Uterus (tissue), 4 donors: ENCODE results near the gene CDH12. TPM values are rescaled to one million over a fixed set of nuclear protein-coding genes. Genes with fewer than 3 reads are reported as not detected.

Source experiments
- DNase-seq, 2 donors: peaks; one replicate each; pipeline ENCODE4 v3.0.0-alpha.2; 2019 to 2020
- H3K27ac ChIP-seq, 2 donors: fragments of 200-600 bp; sonication (generic); 1 replicate in 1 of 2; 2 replicates in 1 of 2; pipeline ENCODE4 v1.5.1; 2016 to 2018
- H3K27me3 ChIP-seq, 2 donors: fragments of 200-600 bp; sonication (generic); one replicate each; pipeline ENCODE4 v1.5.1; 2018 to 2019; ENCODE audit warnings: control low read depth in 1 of 2
- H3K36me3 ChIP-seq, 2 donors: fragments of 200-600 bp; sonication (generic); one replicate each; pipeline ENCODE4 v1.5.1; 2019; ENCODE audit warnings: control low read depth in 1 of 2
- H3K4me1 ChIP-seq, 2 donors: fragments of 200-600 bp; sonication (generic); one replicate each; pipeline ENCODE4 v1.5.1; 2018 to 2019; ENCODE audit warnings: control low read depth in 1 of 2
- H3K4me3 ChIP-seq, 2 donors: fragments of 200-600 bp; sonication (generic); 1 replicate in 1 of 2; 2 replicates in 1 of 2; pipeline ENCODE4 v1.5.1; 2018 to 2019; ENCODE audit warnings: mild to moderate bottlenecking in 1 of 2
- H3K9me3 ChIP-seq, 2 donors: fragments of 200-600 bp; sonication (generic); one replicate each; pipeline ENCODE4 v1.5.1; 2019; ENCODE audit warnings: control low read depth in 1 of 2
- CTCF ChIP-seq, 4 experiments: fragments of 200-600 bp in 2 of 4; fragments of 450-650 bp in 2 of 4; sonication (generic) in 2 of 4; IDR thresholded peaks; one replicate each; pipeline ENCODE4 v1.5.1; 2016 to 2019; ENCODE audit warnings: antibody characterized with exemption in 4 of 4, mild to moderate bottlenecking in 2 of 4, moderate library complexity in 1 of 4
- POLR2A ChIP-seq, 2 donors: fragments of 450-650 bp; IDR thresholded peaks; one replicate each; pipeline ENCODE4 v1.6.1; 2016; ENCODE audit warnings: antibody characterized with exemption in 2 of 2, mild to moderate bottlenecking in 1 of 2, moderate library complexity in 1 of 2
- intact Hi-C: fragments of 100-400 bp; cut with DNase I; formaldehyde crosslinking; loops from one replicate; pipeline ENCODE4 v1.15.1; 2023; ENCODE audit warnings: low total_unique reads
- total RNA-seq, 4 donors: library from RNA; depleted of rRNA in 3 of 4; stranded (reverse); fragments of >200 nt in 3 of 4; gene quantifications; one replicate each; pipeline versions ENCODE4 v1.1.0 to v1.2.4, GENCODE V29; 2014 to 2023
- donor health status: DM: yes; HTN: yes; CAD: no.

CDH12 gene
- total RNA-seq, 4 donors from 2014 or later, result 0.37 to 2.0 TPM; not detected in 2

GRCh38 chr5:22590677-22591268 is 262.4 kb downstream of the CDH12 start:
- no peak for TF ChIP-seq POLR2A (IDR thresholded peaks at IDR 0.05)
- TF ChIP-seq CTCF (IDR thresholded peaks at IDR 0.05), result no peak
- Histone ChIP-seq H3K4me3 (no peak overlapping the region), H3K27me3 (no peaks in the 10 kb centered on the region), H3K36me3 (no peaks in the 10 kb centered on the region), H3K9me3 (no peaks in the 10 kb centered on the region), H3K27ac (no peak overlapping the region), H3K4me1 (no peaks in the 10 kb centered on the region)
- DNase-seq, result no peak
- intact Hi-C loops, result no loop called here

- no peak for DNase-seq
- no peaks in the 10 kb centered on the region for H3K9me3 ChIP-seq
- intact Hi-C loops, result no loop called here
- H3K27me3 ChIP-seq, result no peaks in the 10 kb centered on the region
- H3K27ac ChIP-seq, result no peak overlapping the region
- no peak for TF ChIP-seq CTCF (IDR thresholded peaks at IDR 0.05)
- TF ChIP-seq POLR2A (IDR thresholded peaks at IDR 0.05), result no peak
- no peaks in the 10 kb centered on the region for H3K4me1 ChIP-seq
- no peak overlapping the region for H3K4me3 ChIP-seq
- H3K36me3 ChIP-seq, result no peaks in the 10 kb centered on the region
Measured at GRCh38 chr5:22577711-22578110, 275.4 kb downstream of the CDH12 start.

GRCh38 chr5:22577006-22577405 is 276.1 kb downstream of the CDH12 start:
- Histone ChIP-seq H3K9me3 (no peaks in the 10 kb centered on the region), H3K27ac (no peak overlapping the region), H3K36me3 (no peaks in the 10 kb centered on the region), H3K4me1 (no peaks in the 10 kb centered on the region), H3K27me3 (no peaks in the 10 kb centered on the region), H3K4me3 (no peak overlapping the region)
- DNase-seq, result no peak
- intact Hi-C loops, result no loop called here
- TF ChIP-seq CTCF (IDR thresholded peaks at IDR 0.05), result no peak
- no peak for TF ChIP-seq POLR2A (IDR thresholded peaks at IDR 0.05)

DNA sequence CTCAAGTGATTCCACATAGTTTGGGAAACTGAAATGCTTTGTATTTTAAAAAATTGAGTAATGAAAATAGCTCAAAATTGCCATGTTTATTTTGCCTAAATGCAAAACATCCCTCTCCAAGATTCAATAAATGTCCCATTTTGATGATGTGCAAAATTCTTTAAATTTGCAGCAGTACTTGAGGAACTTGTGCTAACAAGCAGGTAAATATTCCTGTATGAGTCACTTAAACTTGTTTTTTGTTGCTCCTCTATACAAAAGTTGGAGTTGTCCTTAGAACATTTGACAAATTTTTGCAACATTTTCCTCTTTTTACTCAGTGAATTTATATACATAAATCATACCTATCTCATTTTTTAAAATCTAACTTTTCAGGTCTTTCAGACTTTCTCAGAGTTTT is 280.2 kb downstream of the CDH12 start:
- no peak for TF ChIP-seq CTCF (IDR thresholded peaks at IDR 0.05)
- TF ChIP-seq POLR2A (IDR thresholded peaks at IDR 0.05), result no peak
- H3K27me3 ChIP-seq, result no peaks in the 10 kb centered on the region
- no peaks in the 10 kb centered on the region for H3K4me1 ChIP-seq
- no peaks in the 10 kb centered on the region for H3K9me3 ChIP-seq
- no peak overlapping the region for H3K4me3 ChIP-seq
- H3K36me3 ChIP-seq, result no peaks in the 10 kb centered on the region
- intact Hi-C loops, result no loop called here
- H3K27ac ChIP-seq, result no peak overlapping the region
- no peak for DNase-seq

- DNase-seq, result no peak
- no peaks in the 10 kb centered on the region for H3K9me3 ChIP-seq
- H3K4me3 ChIP-seq, result no peak overlapping the region
- intact Hi-C loops, result no loop called here
- no peaks in the 10 kb centered on the region for H3K27me3 ChIP-seq
- no peaks in the 10 kb centered on the region for H3K36me3 ChIP-seq
- H3K4me1 ChIP-seq, result no peaks in the 10 kb centered on the region
- H3K27ac ChIP-seq, result no peak overlapping the region
- no peak for TF ChIP-seq POLR2A (IDR thresholded peaks at IDR 0.05)
- no peak for TF ChIP-seq CTCF (IDR thresholded peaks at IDR 0.05)
Measured at GRCh38 chr5:22567983-22568382, 285.2 kb downstream of the CDH12 start.
